GM21390 (cell line): ENCODE results near the gene CEACAM21.
"Not testable (repeated sequence)": the region's sequence is repeated elsewhere in the genome, so short reads cannot be mapped to it uniquely, and the experiment has no call there.

Experiments used
- ATAC-seq: cut with Tn5 transposase; IDR thresholded peaks from one replicate; pipeline ENCODE4 v1.9.1; 2021; ENCODE audit not compliant: unreplicated experiment

CEACAM21 gene

GRCh38 chr19:41548954-41549688, 26.8 kb upstream of the CEACAM21 start:
- ATAC-seq = no peak

GRCh38 chr19:41549884-41550283, 26.1 kb upstream of the CEACAM21 start:
- no peak for ATAC-seq

- ATAC-seq = no peak
These were observed 24.8 kb upstream of the CEACAM21 start for GRCh38 chr19:41551212-41551610.

- ATAC-seq = no peak
These were observed 24.3 kb upstream of the CEACAM21 start for GRCh38 chr19:41551711-41552110.

DNA sequence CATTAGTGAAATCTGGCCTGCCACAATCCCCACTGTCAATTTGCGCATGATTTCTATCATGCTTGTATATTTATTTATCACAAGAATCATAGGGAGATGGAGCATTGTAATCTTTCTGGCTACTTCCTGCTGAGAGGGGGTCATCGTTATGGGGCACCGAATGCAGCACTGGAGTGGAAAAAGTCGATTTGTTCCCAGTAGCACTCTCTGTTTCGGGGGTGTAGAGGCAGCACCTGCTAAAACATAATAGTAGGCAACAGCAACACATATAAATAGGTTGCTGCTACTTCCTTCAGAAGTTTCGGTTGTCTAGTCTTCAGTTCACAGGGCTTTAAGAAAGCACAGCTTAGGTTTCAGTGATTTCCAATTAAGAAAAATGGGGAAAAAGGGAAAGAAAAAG, 23.4 kb upstream of the CEACAM21 start:
- no peak for ATAC-seq

DNA sequence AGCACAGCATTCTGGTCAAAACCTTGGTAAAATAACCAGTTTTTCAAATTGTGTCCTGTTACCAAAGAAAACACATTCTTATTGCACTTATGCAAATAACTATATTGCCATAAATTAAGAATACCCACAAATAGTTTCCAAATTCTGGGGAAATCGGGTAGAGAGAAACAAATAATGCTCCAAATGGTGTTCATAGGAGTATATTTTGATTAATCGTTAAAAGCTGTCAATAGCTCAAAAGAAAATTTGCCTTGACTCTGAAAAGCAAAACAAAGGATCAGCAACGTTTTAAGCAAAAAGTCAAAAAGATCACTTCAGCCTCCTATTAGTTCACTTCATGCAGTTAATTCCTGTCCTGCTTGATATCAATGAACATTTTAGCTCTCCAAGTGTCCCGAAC, 22.2 kb upstream of the CEACAM21 start:
- no peak for ATAC-seq

DNA sequence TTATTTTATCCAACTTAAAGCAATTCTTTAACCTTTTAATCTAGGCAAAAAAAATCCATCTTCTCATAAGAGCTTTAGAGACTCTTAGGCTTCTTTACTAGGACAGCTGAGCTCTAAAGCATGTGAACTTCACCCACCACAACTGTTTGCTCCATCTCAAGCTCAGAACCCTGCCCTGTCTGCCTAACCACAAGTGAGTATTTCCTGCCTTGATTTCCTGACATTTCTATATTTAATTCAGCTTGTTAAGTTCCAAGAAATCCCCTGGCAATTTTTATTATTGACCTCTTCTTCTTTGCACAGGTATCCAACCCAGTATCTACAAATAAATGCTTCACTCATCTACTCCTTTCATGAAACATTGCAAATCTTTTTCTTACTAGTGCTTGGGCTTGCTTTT, 21.1 kb upstream of the CEACAM21 start:
- ATAC-seq = no peak

- no peak for ATAC-seq
These were observed 20.2 kb upstream of the CEACAM21 start for GRCh38 chr19:41555748-41556147.

DNA sequence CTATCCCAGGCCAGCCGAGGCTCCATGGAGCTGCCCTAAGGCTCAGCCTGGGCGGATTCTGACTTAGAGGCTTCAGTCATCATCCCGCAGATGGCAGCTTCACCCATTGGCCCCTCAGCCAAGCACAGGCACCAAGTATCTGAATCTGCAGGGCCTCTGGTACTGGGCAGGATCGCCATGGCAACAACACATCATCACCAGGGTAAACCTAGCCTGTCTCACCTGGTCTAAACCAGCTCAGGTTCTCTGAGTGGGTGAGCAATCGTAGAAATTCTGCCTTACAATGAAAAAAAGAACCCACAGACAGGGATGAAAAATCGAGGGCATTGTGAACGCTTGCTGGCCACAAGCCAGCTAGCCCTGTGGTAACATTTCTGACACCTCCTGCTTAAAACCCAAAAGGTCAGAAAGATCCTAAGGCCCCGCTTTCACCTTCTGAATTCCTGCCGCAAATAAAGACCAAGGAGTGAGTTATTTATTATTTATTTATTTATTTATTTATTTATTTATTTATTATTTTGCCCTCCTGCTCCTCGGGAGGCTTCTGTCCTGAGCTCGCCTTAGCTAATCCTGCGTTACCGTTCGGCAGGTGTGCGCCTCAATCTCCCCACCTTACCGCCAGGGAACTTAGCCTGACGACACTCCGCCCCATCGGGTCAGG, 12.0 kb upstream of the CEACAM21 start:
- ATAC-seq = no peak

- no peak for ATAC-seq
These were observed 11.2 kb upstream of the CEACAM21 start for GRCh38 chr19:41564515-41565378.

GRCh38 chr19:41565379-41565720, 10.6 kb upstream of the CEACAM21 start:
- no peak for ATAC-seq

DNA sequence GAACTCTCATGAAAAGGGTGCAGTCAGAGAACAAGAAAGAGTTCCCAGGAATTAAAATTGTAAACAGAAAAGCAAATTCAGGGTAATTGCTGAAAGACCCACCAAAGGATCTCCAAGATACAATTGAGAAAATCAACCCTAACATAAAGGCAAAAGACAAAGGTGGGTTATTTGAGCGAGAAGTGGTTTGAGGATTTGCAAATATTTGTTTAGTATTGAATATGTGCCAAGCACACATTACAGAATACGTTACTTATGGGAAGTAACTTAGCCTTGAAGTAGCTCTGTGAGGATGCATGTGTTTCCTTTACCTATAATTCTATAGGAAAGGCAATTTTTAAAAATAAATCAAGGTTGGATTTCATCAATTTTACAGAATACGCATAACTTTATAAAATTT, 10.0 kb upstream of the CEACAM21 start:
- ATAC-seq = no peak

GRCh38 chr19:41569481-41570150, 6.3 kb upstream of the CEACAM21 start:
- ATAC-seq = no peak

GRCh38 chr19:41570179-41570578, 5.8 kb upstream of the CEACAM21 start:
- ATAC-seq = no peak

DNA sequence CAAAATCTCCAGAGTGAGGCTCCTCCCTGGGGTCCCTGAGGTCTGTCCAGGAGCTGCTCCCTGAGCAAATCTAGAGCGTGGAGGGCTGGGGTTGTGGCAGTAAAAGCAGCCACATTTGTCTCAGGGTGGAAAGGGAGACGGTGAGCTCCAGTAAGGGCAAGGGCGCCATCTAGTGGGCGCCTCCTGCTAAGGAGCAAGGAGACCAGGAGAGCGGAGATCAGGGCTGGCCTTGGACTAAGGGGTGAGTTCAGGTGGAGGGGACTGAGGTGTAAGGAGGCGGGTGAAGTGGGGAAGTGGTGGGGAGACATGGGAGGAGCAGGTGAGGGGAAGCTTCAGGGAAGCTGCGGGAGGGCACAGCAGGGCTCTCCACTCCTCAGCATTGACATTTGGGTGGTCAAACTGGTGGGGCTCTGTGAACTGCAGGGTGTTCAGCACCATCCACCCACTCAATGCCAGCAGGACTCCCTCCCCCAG, 5.3 kb upstream of the CEACAM21 start:
- no peak for ATAC-seq

DNA sequence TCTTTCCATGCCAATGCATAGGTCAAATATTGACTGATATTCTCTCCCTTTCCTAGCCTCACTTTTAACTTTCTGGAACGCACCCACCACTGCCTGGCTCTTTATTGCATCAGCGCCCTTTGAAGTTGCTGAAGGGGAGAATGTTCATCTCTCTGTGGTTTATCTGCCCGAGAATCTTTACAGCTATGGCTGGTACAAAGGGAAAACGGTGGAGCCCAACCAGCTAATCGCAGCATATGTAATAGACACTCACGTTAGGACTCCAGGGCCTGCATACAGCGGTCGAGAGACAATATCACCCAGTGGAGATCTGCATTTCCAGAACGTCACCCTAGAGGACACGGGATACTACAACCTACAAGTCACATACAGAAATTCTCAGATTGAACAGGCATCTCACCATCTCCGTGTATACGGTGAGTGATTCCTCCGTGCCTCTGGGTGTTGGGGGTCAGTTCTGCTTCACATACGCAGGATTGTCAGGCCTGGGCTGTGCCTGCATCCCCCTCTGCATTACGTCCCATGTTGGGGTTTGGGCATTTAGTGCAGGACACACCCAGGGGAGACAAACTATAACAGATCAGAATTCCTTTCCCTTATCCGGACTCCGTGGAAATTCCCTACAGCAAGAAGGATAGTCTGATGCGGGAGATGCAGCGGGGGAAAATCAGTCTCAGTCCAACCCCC, 1.3 kb downstream of the CEACAM21 start:
- no peak for ATAC-seq

DNA sequence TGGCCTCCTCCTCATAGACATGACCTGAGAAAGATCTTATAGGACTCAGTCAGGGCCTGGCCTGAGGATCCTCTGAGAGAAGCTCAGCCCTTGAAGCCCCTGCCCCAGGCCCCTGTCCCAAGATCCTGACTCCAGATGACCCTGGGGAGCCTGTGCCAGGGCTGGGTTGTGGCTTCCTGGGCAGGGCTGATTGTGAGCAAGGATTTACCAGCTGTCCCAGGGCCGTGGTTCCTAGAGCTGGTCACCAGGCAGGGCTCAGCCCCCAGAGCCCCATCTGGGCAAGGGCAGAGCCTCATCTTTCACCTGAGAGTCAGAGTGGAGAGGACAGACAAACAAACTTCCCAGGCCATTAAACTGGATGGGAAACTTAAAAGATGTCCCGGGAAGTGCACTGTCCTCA, 1.9 kb downstream of the CEACAM21 start:
- ATAC-seq = no peak

DNA sequence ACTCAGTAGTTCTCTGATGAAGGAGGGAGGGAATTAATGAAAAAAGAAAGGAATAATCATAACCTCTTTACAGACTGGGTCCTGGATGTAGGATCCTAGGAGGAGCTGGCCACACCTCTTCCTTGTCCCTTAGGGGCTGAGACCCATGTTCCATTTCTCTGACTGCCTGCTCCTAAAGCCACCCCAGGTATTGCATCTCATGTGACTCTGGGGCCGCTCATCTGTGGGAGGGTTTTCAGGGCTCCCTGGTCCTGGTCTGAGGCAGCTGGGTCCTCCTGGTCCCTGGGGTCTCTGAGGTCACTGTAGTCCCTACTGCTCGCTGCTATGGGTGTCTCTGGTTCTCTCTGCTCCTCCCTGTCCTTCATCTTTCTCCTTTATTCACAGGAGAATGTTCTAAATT, 2.9 kb downstream of the CEACAM21 start:
- ATAC-seq = no peak

- ATAC-seq = not testable (repeated sequence)
These were observed 5.1 kb downstream of the CEACAM21 start for GRCh38 chr19:41581068-41581467.

DNA sequence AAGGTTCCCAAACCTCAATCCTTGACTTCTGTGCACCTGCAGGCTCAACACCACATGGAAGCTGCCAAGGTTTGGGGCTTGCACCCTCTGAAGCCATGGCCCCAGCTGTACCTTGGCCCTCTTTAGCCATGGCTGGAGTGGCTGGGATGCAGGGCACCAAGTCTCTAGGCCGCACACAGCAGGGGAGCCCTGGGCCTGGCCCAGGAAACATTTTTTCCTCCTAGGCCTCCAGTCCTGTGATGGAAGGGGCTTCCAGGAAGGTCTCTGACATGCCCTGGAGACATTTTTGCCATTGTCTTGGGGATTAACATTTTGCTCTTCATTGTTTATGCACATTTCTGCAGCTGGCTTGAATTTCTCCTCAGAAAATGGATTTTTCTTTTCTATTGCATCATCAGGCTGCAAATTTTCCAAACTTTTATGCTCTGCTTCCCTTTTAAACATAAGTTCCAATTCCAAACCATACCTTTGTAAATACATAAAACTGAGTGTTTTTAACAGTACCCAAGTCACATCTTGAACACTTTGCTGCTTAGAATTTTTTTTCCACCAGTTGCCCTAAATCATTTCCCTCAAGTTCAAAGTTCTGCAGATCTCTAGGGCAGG, 6.7 kb downstream of the CEACAM21 start:
- not testable (repeated sequence) for ATAC-seq
